ENCODE data around the gene HLCS. TPM values are rescaled to one million over a fixed set of nuclear protein-coding genes. Genes with fewer than 3 reads are reported as not detected.

Gene HLCS
- total RNA-seq, 2 donors from 2014 or later: 6.9 to 10.0 TPM

GRCh38 chr21:36744190-36744559 is 222.3 kb downstream of the HLCS start:
- no peak overlapping the region for H3K27ac ChIP-seq
- H3K36me3 ChIP-seq: no peaks in the 10 kb centered on the region
- no peak for TF ChIP-seq CTCF (IDR thresholded peaks at IDR 0.05)
- H3K27me3 ChIP-seq: no peaks in the 10 kb centered on the region
- peaks cover 0 to 13% of the 10 kb centered on the region in 2 donors for H3K4me1 ChIP-seq
- H3K4me3 ChIP-seq: no peak overlapping the region
- DNase-seq (ENCODE audit: low spot score): no peak
- no peaks in the 10 kb centered on the region for H3K9me3 ChIP-seq

- H3K4me1 ChIP-seq: peaks cover 0 to 13% of the 10 kb centered on the region in 2 donors
- no peaks in the 10 kb centered on the region for H3K27me3 ChIP-seq
- no peak for DNase-seq (ENCODE audit: low spot score)
- no peaks in the 10 kb centered on the region for H3K9me3 ChIP-seq
- no peaks in the 10 kb centered on the region for H3K36me3 ChIP-seq
- H3K4me3 ChIP-seq: no peak overlapping the region
- no peak for TF ChIP-seq CTCF (IDR thresholded peaks at IDR 0.05)
- no peak overlapping the region for H3K27ac ChIP-seq
Observed at GRCh38 chr21:36743446-36743845, 223.0 kb downstream of the HLCS start.

GRCh38 chr21:36743008-36743407 is 223.5 kb downstream of the HLCS start:
- H3K4me1 ChIP-seq: peaks cover 0 to 9% of the 10 kb centered on the region in 2 donors
- no peak overlapping the region for H3K4me3 ChIP-seq
- H3K27me3 ChIP-seq: no peaks in the 10 kb centered on the region
- H3K9me3 ChIP-seq: no peaks in the 10 kb centered on the region
- no peaks in the 10 kb centered on the region for H3K36me3 ChIP-seq
- TF ChIP-seq CTCF (IDR thresholded peaks at IDR 0.05): no peak
- no peak for DNase-seq (ENCODE audit: low spot score)
- H3K27ac ChIP-seq: no peak overlapping the region

DNA sequence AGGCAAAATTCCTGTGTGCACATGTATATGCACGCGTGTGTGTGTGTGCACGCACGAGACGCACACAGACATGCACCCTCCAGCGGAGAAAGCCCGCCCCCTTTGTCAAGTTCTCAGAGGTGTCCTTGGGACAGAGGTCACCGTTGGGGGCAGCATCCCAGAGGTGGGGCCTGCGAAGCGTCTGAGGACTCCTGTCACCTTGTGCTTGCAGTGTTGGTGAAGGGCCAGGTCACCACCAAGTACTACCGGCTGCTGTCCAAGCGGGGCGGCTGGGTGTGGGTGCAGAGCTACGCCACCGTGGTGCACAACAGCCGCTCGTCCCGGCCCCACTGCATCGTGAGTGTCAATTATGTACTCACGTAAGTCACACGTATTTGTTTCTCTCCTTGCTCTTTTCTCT is 225.0 kb downstream of the HLCS start:
- no peak for DNase-seq (ENCODE audit: low spot score)
- Histone ChIP-seq H3K27me3 (no peaks in the 10 kb centered on the region), H3K36me3 (no peaks in the 10 kb centered on the region), H3K4me1 (peaks cover 0 to 7% of the 10 kb centered on the region in 2 donors), H3K4me3 (no peak overlapping the region), H3K9me3 (no peaks in the 10 kb centered on the region), H3K27ac (no peak overlapping the region)
- no peak for TF ChIP-seq CTCF (IDR thresholded peaks at IDR 0.05)

GRCh38 chr21:36738489-36739126 is 227.9 kb downstream of the HLCS start:
- Histone ChIP-seq H3K9me3 (no peaks in the 10 kb centered on the region), H3K36me3 (no peaks in the 10 kb centered on the region), H3K27ac (no peak overlapping the region), H3K4me3 (no peak overlapping the region), H3K27me3 (no peaks in the 10 kb centered on the region), H3K4me1 (no peaks in the 10 kb centered on the region)
- no peak for TF ChIP-seq CTCF (IDR thresholded peaks at IDR 0.05)
- no peak for DNase-seq (ENCODE audit: low spot score)

DNA sequence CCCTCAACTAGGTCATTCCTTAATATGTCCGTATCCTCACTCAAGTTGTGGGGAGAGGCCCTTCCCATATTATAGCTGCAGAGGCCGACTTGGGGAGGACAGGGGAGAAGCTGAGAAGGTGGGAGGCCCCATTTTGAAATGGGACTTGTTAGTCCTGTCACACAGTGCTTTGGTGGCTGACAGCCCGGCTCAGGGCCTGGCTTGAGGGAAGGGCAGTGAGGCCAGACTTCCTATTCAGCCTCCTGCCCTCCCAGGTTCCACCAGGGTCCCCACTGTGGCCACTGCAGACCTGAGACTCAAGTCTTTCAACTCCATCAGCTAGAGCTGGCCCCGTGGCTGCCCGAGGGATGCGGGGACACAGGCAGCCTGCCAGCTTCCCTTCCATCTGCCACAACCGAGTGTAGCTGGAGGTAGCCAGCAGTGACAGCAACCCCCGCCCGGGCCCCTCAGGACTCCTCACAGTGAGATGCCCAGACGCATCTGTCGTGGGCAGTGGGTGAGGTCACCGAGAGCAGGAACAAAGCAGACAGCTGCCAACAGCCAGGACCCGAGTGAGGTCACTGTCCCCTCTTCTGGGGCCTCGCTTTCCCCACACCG is 230.6 kb downstream of the HLCS start:
- H3K4me3 ChIP-seq: no peak overlapping the region
- no peaks in the 10 kb centered on the region for H3K4me1 ChIP-seq
- TF ChIP-seq CTCF (IDR thresholded peaks at IDR 0.05): no peak
- H3K27me3 ChIP-seq: no peaks in the 10 kb centered on the region
- H3K27ac ChIP-seq: no peak overlapping the region
- H3K9me3 ChIP-seq: no peaks in the 10 kb centered on the region
- DNase-seq (ENCODE audit: low spot score): no peak
- no peaks in the 10 kb centered on the region for H3K36me3 ChIP-seq

Data from right atrium auricular region (tissue), 2 donors.